HepG2 (cell line): ENCODE results near the gene KAZALD1. TPM values are rescaled to one million over a fixed set of nuclear protein-coding genes. Genes with fewer than 3 reads are reported as not detected.

Experiments
- ARNTL ChIP-seq: sonication (generic); formaldehyde crosslinking; IDR thresholded peaks from 2 replicates; pipeline ENCODE4 v1.4.0; 2020; ENCODE audit warnings: mild to moderate bottlenecking, missing genetic modification reagents
- CBX1 ChIP-seq: IDR thresholded peaks from one replicate; pipeline ENCODE4 v1.6.1; 2016; ENCODE audit warnings: antibody characterized with exemption, low read depth
- EHMT2 ChIP-seq: fragments of 200-600 bp; sonication (generic); IDR thresholded peaks from 2 replicates; pipeline ENCODE4 v1.7.0; 2017; ENCODE audit warnings: antibody characterized with exemption, low read depth, low read length, borderline replicate concordance
- GFI1 ChIP-seq: sonication (generic); formaldehyde crosslinking; IDR thresholded peaks from 2 replicates; pipeline ENCODE4 v1.5.0; 2020; ENCODE audit warnings: missing genetic modification reagents, mild to moderate bottlenecking, borderline replicate concordance
- HCFC1 ChIP-seq: fragments of 150-350 bp; IDR thresholded peaks from 2 replicates; pipeline ENCODE4 v1.6.1; 2014; ENCODE audit warnings: low read depth, low read length
- HOXA5 ChIP-seq: sonication (generic); formaldehyde crosslinking; IDR thresholded peaks from 2 replicates; pipeline ENCODE4 v1.4.0; 2020; ENCODE audit warnings: missing genetic modification reagents
- MAZ ChIP-seq, 2 experiments: sonication (generic) in 1 of 2; formaldehyde crosslinking in 1 of 2; IDR thresholded peaks; 2 replicates each; pipeline versions ENCODE4 v1.5.0 to v1.6.1; 2012 to 2020; ENCODE audit warnings: low read depth in 2 of 2, mild to moderate bottlenecking in 2 of 2, borderline replicate concordance in 1 of 2, improper control_type of control experiment in 1 of 2, low read length in 1 of 2, missing genetic modification reagents in 1 of 2, moderate library complexity in 1 of 2
- MBD4 ChIP-seq: IDR thresholded peaks from 2 replicates; pipeline ENCODE4 v1.6.1; 2012; ENCODE audit warnings: low read length, inconsistent platforms, borderline replicate concordance
- PLSCR1 ChIP-seq: sonication (generic); formaldehyde crosslinking; IDR thresholded peaks from 2 replicates; pipeline ENCODE4 v1.5.0; 2020; ENCODE audit warnings: missing genetic modification reagents, mild to moderate bottlenecking, borderline replicate concordance
- SALL2 ChIP-seq: sonication (generic); formaldehyde crosslinking; IDR thresholded peaks from 2 replicates; pipeline ENCODE4 v1.8.1; 2023; ENCODE audit warnings: mild to moderate bottlenecking, missing genetic modification reagents, inconsistent platforms
- SETDB1 ChIP-seq: sonication (generic); formaldehyde crosslinking; IDR thresholded peaks from 2 replicates; pipeline ENCODE4 v1.5.1; 2020; ENCODE audit warnings: missing genetic modification reagents, mild to moderate bottlenecking, borderline replicate concordance
- ZBTB40 ChIP-seq, 2 experiments: fragments of 450-650 bp in 1 of 2; sonication (generic) in 1 of 2; formaldehyde crosslinking in 1 of 2; IDR thresholded peaks; 2 replicates each; pipeline versions ENCODE4 v1.6.1 to v1.8.0; 2016 to 2022; ENCODE audit warnings: antibody characterized with exemption in 1 of 2, mild to moderate bottlenecking in 1 of 2, missing genetic modification reagents in 1 of 2
- ZBTB44 ChIP-seq: sonication (generic); formaldehyde crosslinking; IDR thresholded peaks from 2 replicates; pipeline ENCODE4 v1.4.0; 2020; ENCODE audit warnings: missing genetic modification reagents
- ZNF143 ChIP-seq: sonication (generic); formaldehyde crosslinking; IDR thresholded peaks from 2 replicates; pipeline ENCODE4 v1.4.0; 2020; ENCODE audit warnings: missing genetic modification reagents
- ZNF550 ChIP-seq: sonication (generic); formaldehyde crosslinking; IDR thresholded peaks from 2 replicates; pipeline ENCODE4 v1.4.0; 2020; ENCODE audit warnings: mild to moderate bottlenecking, missing genetic modification reagents, borderline replicate concordance
- ZNF709 ChIP-seq: sonication (generic); formaldehyde crosslinking; IDR thresholded peaks from 2 replicates; pipeline ENCODE4 v1.5.0; 2020; ENCODE audit warnings: mild to moderate bottlenecking, missing genetic modification reagents
- polyA plus RNA-seq, 8 experiments: library from polyadenylated mRNA; depleted of rRNA in 3 of 8; stranded (reverse) in 7 of 8; unstranded in 1 of 8; fragments of >200 nt; fragmentation: Illumina TruSeq in 4 of 8; extraction: Trizol in 4 of 8; gene quantifications; 2 replicates each; pipeline versions ENCODE4 v1.2.1 to v1.2.3, GENCODE V29; 2011 to 2016; ENCODE audit warnings: low read depth in 4 of 8, missing spikeins in 1 of 8, mixed read lengths in 1 of 8; ENCODE audit not compliant: insufficient read depth in 1 of 8
- total RNA-seq, 5 experiments: library from RNA; depleted of rRNA; stranded (reverse); fragments of >200 nt; fragmentation: Illumina TruSeq; extraction: Trizol; gene quantifications; 2 replicates each; pipeline ENCODE4 v1.2.3, GENCODE V29; 2016; ENCODE audit warnings: low read depth in 1 of 5

KAZALD1 gene
- total and polyA plus RNA-seq, 2 of the 13 experiments (the other 11 are each of a cell fraction or from before 2014, with no cell fraction given) = 16.7 to 27.7 TPM

GRCh38 chr10:101062232-101063049 lies 652 bp downstream of the KAZALD1 start (continued):
- TF ChIP-seq PLSCR1 (peak; percentile 66; the same call in 1 of the 2 replicates), MAZ (IDR thresholded peaks at IDR 0.05; ENCODE audit: borderline replicate concordance, low read depth, low read length) (peak; percentile 25; the same call in 1 of the 2 replicates), MAZ (CRISPR knock-in tag; IDR thresholded peaks at IDR 0.05; ENCODE audit: low read depth) (peak; percentile 95), ZNF709 (CRISPR knock-in tag) (peak; percentile 69; the same call in 1 of the 2 replicates), ZNF143 (CRISPR knock-in tag) (no peak), ZBTB40 (IDR thresholded peaks at IDR 0.05) (no peak), ZBTB40 (CRISPR knock-in tag; IDR thresholded peaks at IDR 0.05) (peak; percentile 90), HCFC1 (no peak), SALL2 (CRISPR knock-in tag) (peak; percentile 89), CBX1 (peak; percentile 65), MBD4 (no peak), EHMT2 (no peak), ZNF550 (CRISPR knock-in tag) (no peak), ARNTL (peak; percentile 80), ZBTB44 (no peak), GFI1 (CRISPR knock-in tag) (peak; percentile 21; the same call in 1 of the 2 replicates), HOXA5 (peak; percentile 77), SETDB1 (CRISPR knock-in tag) (no peak)
